CD4-positive, alpha-beta T cell (primary cell): ENCODE results near the gene SYT17. TPM values are rescaled to one million over a fixed set of nuclear protein-coding genes. Genes with fewer than 3 reads are reported as not detected.

ENCODE experiments used
- ATAC-seq: fragments of 200-7000 bp; cut with Tn5 transposase; one replicate; pipeline ENCODE4 v1.10.0; 2022; ENCODE audit warnings: mild to moderate bottlenecking; ENCODE audit not compliant: poor library complexity
- CTCF ChIA-PET: fragments of 350-600 bp; sonication (Branson Sonifier 250); formaldehyde crosslinking; loops from one replicate; lab custom pipeline; 2021; ENCODE audit warnings: antibody characterized with exemption, inconsistent platforms; lab: Charles Lee
- POLR2A ChIA-PET: fragments of 350-600 bp; sonication (Branson Sonifier 250); formaldehyde crosslinking; loops from one replicate; lab custom pipeline; 2021; ENCODE audit warnings: antibody characterized with exemption, inconsistent platforms; lab: Charles Lee
- DNase-seq, 14 experiments: peaks; one replicate each; pipeline ENCODE4 v3.0.0-alpha.2; 2013 to 2020; ENCODE audit warnings: mixed read lengths in 2 of 14
- H3K27ac ChIP-seq, 2 donors: one replicate each; pipeline versions ENCODE4 v1.5.1 to v1.7.0; 2013; ENCODE audit warnings: low read length in 2 of 2, low read depth in 1 of 2, mild to moderate bottlenecking in 1 of 2
- H3K27me3 ChIP-seq, 2 experiments: 1 replicate in 1 of 2; 2 replicates in 1 of 2; pipeline versions ENCODE4 v1.6.1 to v1.7.0; 2013; ENCODE audit warnings: low read length in 2 of 2, control low read depth in 1 of 2, mild to moderate bottlenecking in 1 of 2, moderate library complexity in 1 of 2; ENCODE audit not compliant: insufficient read depth in 2 of 2, control insufficient read depth in 1 of 2
- H3K36me3 ChIP-seq: one replicate; pipeline ENCODE4 v1.6.1; 2013; ENCODE audit warnings: low read length, control low read depth; ENCODE audit not compliant: insufficient read depth
- H3K4me1 ChIP-seq: one replicate; pipeline ENCODE4 v1.6.1; 2013; ENCODE audit warnings: low read length, control low read depth; ENCODE audit not compliant: insufficient read depth
- H3K4me3 ChIP-seq: one replicate; pipeline ENCODE4 v1.5.1; 2013; ENCODE audit warnings: mild to moderate bottlenecking, low read length, moderate library complexity
- H3K9me3 ChIP-seq, 2 experiments: 1 replicate in 1 of 2; 2 replicates in 1 of 2; pipeline versions ENCODE4 v1.6.1 to v1.7.0; 2013; ENCODE audit warnings: low read length in 2 of 2, mild to moderate bottlenecking in 2 of 2, control low read depth in 1 of 2, moderate library complexity in 1 of 2; ENCODE audit not compliant: control insufficient read depth in 1 of 2, insufficient read depth in 1 of 2
- H3K27ac Mint-ChIP-seq: one replicate; pipeline ENCODE4 v1.8.0; 2020; ENCODE audit warnings: mixed read lengths
- H3K27me3 Mint-ChIP-seq: one replicate; pipeline ENCODE4 v1.8.0; 2021; ENCODE audit warnings: mixed read lengths
- H3K36me3 Mint-ChIP-seq: one replicate; pipeline ENCODE4 v1.8.0; 2021; ENCODE audit warnings: low read depth, mixed read lengths
- H3K4me1 Mint-ChIP-seq: one replicate; pipeline ENCODE4 v1.8.0; 2021; ENCODE audit warnings: low read depth, mixed read lengths
- H3K4me3 Mint-ChIP-seq: one replicate; pipeline ENCODE4 v1.8.0; 2020; ENCODE audit warnings: mild to moderate bottlenecking, mixed read lengths
- H3K9me3 Mint-ChIP-seq: one replicate; pipeline ENCODE4 v1.8.0; 2020; ENCODE audit warnings: mixed read lengths
- intact Hi-C, 2 experiments: fragments of 100-400 bp; cut with DNase I in 1 of 2; cut with micrococcal nuclease in 1 of 2; formaldehyde crosslinking; loops; one replicate each; pipeline versions ENCODE4 v1.15.1 to v1.9.0; 2023 to 2025; cut with DNase I, micrococcal nuclease
- total RNA-seq, 174 experiments: library from RNA in 2 of 174; stranded (reverse) in 2 of 174; gene quantifications; one replicate each; pipeline ENCODE4 v1.2.3 and lab custom pipeline; 2021 to 2026
- TF ChIP-seq, protein P1 (sequence below): fragments of 200-600 bp; IDR thresholded peaks from one replicate; pipeline ENCODE4 v1.8.0; 2022; ENCODE audit warnings: antibody characterized with exemption, mild to moderate bottlenecking

The SYT17 gene
- total RNA-seq, 2 experiments from 2014 or later = not detected

DNA sequence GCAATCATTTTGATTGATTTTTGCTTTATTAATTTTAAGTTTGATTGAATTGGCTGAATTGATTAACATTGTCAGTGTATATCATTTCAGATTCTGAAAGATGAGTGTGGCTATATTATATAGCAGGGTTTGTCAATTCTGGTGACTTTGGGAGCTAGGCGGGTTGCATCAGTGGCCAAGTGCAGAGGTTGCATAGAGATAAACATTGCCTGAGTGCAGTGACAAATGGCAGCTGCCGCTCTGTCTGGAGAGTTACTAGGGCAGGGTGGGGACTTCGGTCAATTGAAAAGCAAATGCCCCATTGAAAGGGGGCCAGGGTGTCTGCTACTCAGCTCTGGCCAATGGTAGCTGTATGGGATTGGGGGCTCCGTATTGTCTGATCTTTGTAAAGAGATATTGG, 12.7 kb downstream of the SYT17 start:
- no peaks in the 10 kb centered on the region for H3K4me1 ChIP-seq
- peaks cover 16% of the 10 kb centered on the region for H3K27me3 Mint-ChIP-seq
- no peaks in the 10 kb centered on the region for H3K36me3 Mint-ChIP-seq
- ChIA-PET CTCF (no interaction called here), POLR2A (no interaction called here)
- TF ChIP-seq, protein P1, sequence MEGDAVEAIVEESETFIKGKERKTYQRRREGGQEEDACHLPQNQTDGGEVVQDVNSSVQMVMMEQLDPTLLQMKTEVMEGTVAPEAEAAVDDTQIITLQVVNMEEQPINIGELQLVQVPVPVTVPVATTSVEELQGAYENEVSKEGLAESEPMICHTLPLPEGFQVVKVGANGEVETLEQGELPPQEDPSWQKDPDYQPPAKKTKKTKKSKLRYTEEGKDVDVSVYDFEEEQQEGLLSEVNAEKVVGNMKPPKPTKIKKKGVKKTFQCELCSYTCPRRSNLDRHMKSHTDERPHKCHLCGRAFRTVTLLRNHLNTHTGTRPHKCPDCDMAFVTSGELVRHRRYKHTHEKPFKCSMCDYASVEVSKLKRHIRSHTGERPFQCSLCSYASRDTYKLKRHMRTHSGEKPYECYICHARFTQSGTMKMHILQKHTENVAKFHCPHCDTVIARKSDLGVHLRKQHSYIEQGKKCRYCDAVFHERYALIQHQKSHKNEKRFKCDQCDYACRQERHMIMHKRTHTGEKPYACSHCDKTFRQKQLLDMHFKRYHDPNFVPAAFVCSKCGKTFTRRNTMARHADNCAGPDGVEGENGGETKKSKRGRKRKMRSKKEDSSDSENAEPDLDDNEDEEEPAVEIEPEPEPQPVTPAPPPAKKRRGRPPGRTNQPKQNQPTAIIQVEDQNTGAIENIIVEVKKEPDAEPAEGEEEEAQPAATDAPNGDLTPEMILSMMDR = no peak
- H3K4me3 ChIP-seq = no peak overlapping the region
- H3K27ac Mint-ChIP-seq = no peak overlapping the region
- no peak for DNase-seq
- intact Hi-C loops = no loop called here
- no peaks in the 10 kb centered on the region for H3K27me3 ChIP-seq
- no peaks in the 10 kb centered on the region for H3K4me1 Mint-ChIP-seq
- ATAC-seq = no peak
- H3K9me3 Mint-ChIP-seq = no peaks in the 10 kb centered on the region
- peaks cover 0 to 3% of the 10 kb centered on the region in 2 experiments for H3K9me3 ChIP-seq
- H3K27ac ChIP-seq = no peak overlapping the region
- no peak overlapping the region for H3K4me3 Mint-ChIP-seq
- H3K36me3 ChIP-seq = no peaks in the 10 kb centered on the region

DNA sequence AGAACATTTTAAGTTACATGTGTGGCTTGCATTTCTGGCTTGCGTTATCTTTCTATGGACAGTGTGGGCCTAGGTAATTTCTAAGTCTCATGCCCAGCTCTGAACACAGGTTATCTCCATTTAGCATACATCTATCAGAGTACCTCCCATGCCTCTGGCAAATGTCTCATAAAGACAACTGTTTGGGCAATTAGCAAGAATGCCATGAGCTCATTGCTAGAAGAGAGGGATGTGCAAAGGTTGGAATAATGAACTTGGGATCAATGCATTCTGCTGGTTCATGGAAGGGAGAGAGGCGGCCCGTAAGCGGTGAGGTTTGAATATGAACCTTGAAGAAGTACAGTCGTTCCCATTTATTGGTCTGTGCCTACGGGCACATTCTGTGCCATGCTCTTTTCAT, 14.4 kb downstream of the SYT17 start:
- TF ChIP-seq, protein P1 = no peak
- H3K36me3 Mint-ChIP-seq = no peaks in the 10 kb centered on the region
- Histone ChIP-seq H3K4me1 (no peaks in the 10 kb centered on the region), H3K27me3 (no peaks in the 10 kb centered on the region), H3K9me3 (peaks cover 0 to 6% of the 10 kb centered on the region in 2 experiments), H3K27ac (no peak overlapping the region), H3K4me3 (no peak overlapping the region), H3K36me3 (no peaks in the 10 kb centered on the region)
- intact Hi-C loops = no loop called here
- no peak overlapping the region for H3K4me3 Mint-ChIP-seq
- ATAC-seq (no peak), DNase-seq (no peak)
- no peak overlapping the region for H3K27ac Mint-ChIP-seq
- CTCF ChIA-PET = no interaction called here
- POLR2A ChIA-PET = no interaction called here
- peaks cover 12% of the 10 kb centered on the region for H3K27me3 Mint-ChIP-seq
- H3K9me3 Mint-ChIP-seq = no peaks in the 10 kb centered on the region
- H3K4me1 Mint-ChIP-seq = no peaks in the 10 kb centered on the region

DNA sequence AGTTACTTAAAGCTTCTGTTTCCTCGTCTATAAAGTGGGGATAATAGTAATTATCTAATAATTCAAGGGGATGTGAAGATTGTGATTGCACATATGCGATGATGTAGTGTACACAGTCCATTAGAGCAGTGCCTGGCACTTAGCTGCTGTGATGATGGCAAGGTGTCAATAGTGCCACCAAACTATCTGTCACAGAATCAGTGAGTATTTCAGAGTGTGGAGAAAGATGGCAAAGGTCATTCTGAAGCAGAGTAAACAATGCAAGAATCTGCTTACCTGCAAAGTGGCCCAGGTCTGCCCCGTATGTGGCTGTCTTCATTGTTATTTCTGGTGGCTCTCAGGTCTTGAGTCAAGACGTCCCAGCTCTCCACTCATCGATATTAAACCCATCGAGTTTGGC, 15.1 kb downstream of the SYT17 start:
- Histone ChIP-seq H3K4me3 (no peak overlapping the region), H3K27me3 (no peaks in the 10 kb centered on the region), H3K4me1 (no peaks in the 10 kb centered on the region), H3K27ac (no peak overlapping the region), H3K36me3 (no peaks in the 10 kb centered on the region), H3K9me3 (peaks cover 0 to 6% of the 10 kb centered on the region in 2 experiments)
- intact Hi-C loops = no loop called here
- ChIA-PET CTCF (no interaction called here), POLR2A (no interaction called here)
- TF ChIP-seq, protein P1 = no peak
- Mint-ChIP-seq H3K27me3 (peaks cover 12% of the 10 kb centered on the region), H3K4me3 (no peak overlapping the region), H3K9me3 (no peaks in the 10 kb centered on the region), H3K27ac (no peak overlapping the region), H3K36me3 (no peaks in the 10 kb centered on the region), H3K4me1 (no peaks in the 10 kb centered on the region)
- ATAC-seq = no peak
- DNase-seq = no peak
